GM18517 (cell line): ENCODE results near the gene PLAC1.
A peak's percentile ranks its signal among the peaks of the same experiment; 100 is the strongest.

Experiments used
- ATAC-seq: cut with Tn5 transposase; IDR thresholded peaks from one replicate; pipeline ENCODE4 v1.9.1; 2021; ENCODE audit warnings: mild to moderate bottlenecking, moderate library complexity; ENCODE audit not compliant: unreplicated experiment

PLAC1 gene

GRCh38 chrX:134591502-134591901, 66.8 kb downstream of the PLAC1 start:
- ATAC-seq: no peak

GRCh38 chrX:134588806-134589205, 69.5 kb downstream of the PLAC1 start:
- ATAC-seq: no peak

GRCh38 chrX:134580907-134581306, 77.4 kb downstream of the PLAC1 start:
- no peak for ATAC-seq

GRCh38 chrX:134573683-134574035, 84.6 kb downstream of the PLAC1 start:
- ATAC-seq: no peak

GRCh38 chrX:134572816-134573682, 85.2 kb downstream of the PLAC1 start:
- ATAC-seq: no peak

GRCh38 chrX:134571796-134572195, 86.5 kb downstream of the PLAC1 start:
- ATAC-seq: no peak

GRCh38 chrX:134570899-134571298, 87.4 kb downstream of the PLAC1 start:
- no peak for ATAC-seq

- no peak for ATAC-seq
Observed at GRCh38 chrX:134570509-134570846, 87.8 kb downstream of the PLAC1 start.

GRCh38 chrX:134569306-134569705, 89.0 kb downstream of the PLAC1 start:
- ATAC-seq: no peak

- ATAC-seq: no peak
Observed at GRCh38 chrX:134568285-134569016, 89.8 kb downstream of the PLAC1 start.

GRCh38 chrX:134566506-134566905, 91.8 kb downstream of the PLAC1 start:
- no peak for ATAC-seq

- ATAC-seq: no peak
Observed at GRCh38 chrX:134562002-134562401, 96.3 kb downstream of the PLAC1 start.

- no peak for ATAC-seq
Observed at GRCh38 chrX:134558133-134558532, 100.1 kb downstream of the PLAC1 start.

GRCh38 chrX:134554291-134554690, 104.0 kb downstream of the PLAC1 start:
- ATAC-seq: no peak

GRCh38 chrX:134552351-134552750, 105.9 kb downstream of the PLAC1 start:
- no peak for ATAC-seq

- no peak for ATAC-seq
Observed at GRCh38 chrX:134551376-134552048, 106.8 kb downstream of the PLAC1 start.

GRCh38 chrX:134548257-134549201, 109.7 kb downstream of the PLAC1 start:
- peak; percentile 43 for ATAC-seq

GRCh38 chrX:134547047-134547679, 111.1 kb downstream of the PLAC1 start:
- no peak for ATAC-seq

- ATAC-seq: no peak
Observed at GRCh38 chrX:134546187-134546586, 112.1 kb downstream of the PLAC1 start.

GRCh38 chrX:134545510-134545909, 112.8 kb downstream of the PLAC1 start:
- no peak for ATAC-seq
